IPS-18c (cell line): ENCODE measurements around the gene EXOC3L4.

ENCODE experiments used
- H3K4me3 ChIP-seq: 2 replicates; pipeline ENCODE4 v1.7.0; 2013; ENCODE audit warnings: low read depth, mild to moderate bottlenecking, low read length, moderate library complexity; ENCODE audit not compliant: insufficient read depth
- H3K9me3 ChIP-seq: one replicate; pipeline ENCODE4 v1.6.1; 2013; ENCODE audit warnings: mild to moderate bottlenecking, low read length, moderate library complexity; ENCODE audit not compliant: control insufficient read depth, insufficient read depth

Gene EXOC3L4

GRCh38 chr14:103067231-103067954, 27.1 kb upstream of the EXOC3L4 start:
- no peak overlapping the region for H3K4me3 ChIP-seq
- H3K9me3 ChIP-seq: no peaks in the 10 kb centered on the region

DNA sequence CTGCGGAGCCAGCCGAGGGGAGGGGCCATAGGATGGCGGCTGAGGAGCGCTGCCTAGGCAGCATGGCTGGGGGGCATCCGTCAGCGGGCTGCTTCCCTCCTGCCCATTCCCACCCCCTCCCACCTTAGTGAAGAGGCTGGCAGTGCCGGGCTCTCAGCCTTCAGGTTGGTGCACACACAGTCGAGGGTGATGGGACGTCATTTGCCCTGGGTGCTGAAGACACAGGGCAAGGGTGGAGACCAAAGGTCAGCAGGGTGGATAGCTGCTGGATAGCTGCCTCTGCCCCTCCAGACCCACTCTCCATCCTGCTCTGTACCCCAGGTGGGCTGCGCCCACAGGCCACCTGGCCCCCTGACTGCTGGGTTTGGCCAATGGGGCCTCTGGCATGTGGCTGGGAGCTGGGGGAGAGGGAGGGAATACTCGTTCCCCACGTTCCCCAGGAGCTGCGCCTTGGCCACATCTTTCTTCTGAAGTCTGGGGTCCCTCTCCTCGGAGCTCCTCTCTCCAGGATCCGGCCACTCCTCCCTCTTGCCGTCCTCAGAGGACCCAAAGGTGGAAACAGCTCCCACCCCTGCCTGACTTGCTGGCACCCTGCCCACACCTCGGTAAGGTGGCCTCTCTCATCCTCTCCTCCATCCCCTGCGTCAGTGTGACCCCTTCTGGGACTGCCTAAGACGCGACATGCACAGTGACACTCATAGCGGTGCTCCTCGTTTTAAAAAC, 26.0 kb upstream of the EXOC3L4 start:
- H3K9me3 ChIP-seq: no peaks in the 10 kb centered on the region
- no peak overlapping the region for H3K4me3 ChIP-seq

GRCh38 chr14:103070263-103070885, 24.2 kb upstream of the EXOC3L4 start:
- no peak overlapping the region for H3K4me3 ChIP-seq

GRCh38 chr14:103070971-103071542, 23.5 kb upstream of the EXOC3L4 start:
- H3K9me3 ChIP-seq: no peaks in the 10 kb centered on the region
- H3K4me3 ChIP-seq: no peak overlapping the region

More at GRCh38 chr14:103070263-103070885, 24.2 kb upstream of the EXOC3L4 start:
- H3K9me3 ChIP-seq: no peaks in the 10 kb centered on the region

DNA sequence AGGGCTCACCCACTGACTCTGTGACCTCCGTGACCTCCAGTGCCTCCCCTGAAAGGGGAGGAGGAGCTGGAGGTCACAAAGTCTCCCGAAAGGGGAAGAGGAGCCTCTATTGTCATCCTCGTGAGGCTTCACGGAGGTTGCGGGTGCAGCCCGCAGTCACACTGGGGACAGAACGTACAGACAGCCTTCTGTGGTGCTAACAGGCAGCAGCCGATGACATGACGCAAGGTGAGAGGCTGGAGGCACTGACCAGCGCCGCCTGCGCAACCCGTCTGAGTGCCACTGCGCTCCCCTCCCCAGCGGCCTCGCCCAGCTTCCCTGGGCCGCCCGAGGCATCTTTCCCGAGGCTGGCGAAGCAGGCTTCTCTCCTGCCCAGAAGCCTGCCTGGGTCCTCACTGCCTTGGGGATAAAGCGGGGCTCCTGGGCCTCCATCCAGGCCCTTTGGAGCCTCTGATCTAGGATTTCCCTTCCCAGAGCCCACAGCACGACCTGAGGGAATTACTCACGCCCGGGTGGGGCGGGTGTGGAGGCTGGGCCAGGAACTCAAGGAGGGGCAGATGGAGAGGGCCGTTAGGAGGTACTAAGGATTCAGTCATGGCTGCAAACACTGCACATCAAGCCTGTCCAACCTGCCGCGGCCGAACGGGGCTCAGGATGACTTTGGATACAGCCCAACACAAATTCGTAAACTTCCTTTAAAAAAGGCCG, 22.8 kb upstream of the EXOC3L4 start:
- H3K9me3 ChIP-seq: no peaks in the 10 kb centered on the region
- no peak overlapping the region for H3K4me3 ChIP-seq

GRCh38 chr14:103072595-103073366, 21.7 kb upstream of the EXOC3L4 start:
- Histone ChIP-seq H3K4me3 (no peak overlapping the region), H3K9me3 (no peaks in the 10 kb centered on the region)

GRCh38 chr14:103073367-103073875, 21.1 kb upstream of the EXOC3L4 start:
- H3K9me3 ChIP-seq: no peaks in the 10 kb centered on the region
- no peak overlapping the region for H3K4me3 ChIP-seq

GRCh38 chr14:103073876-103074728, 20.4 kb upstream of the EXOC3L4 start:
- no peak overlapping the region for H3K4me3 ChIP-seq
- no peaks in the 10 kb centered on the region for H3K9me3 ChIP-seq

DNA sequence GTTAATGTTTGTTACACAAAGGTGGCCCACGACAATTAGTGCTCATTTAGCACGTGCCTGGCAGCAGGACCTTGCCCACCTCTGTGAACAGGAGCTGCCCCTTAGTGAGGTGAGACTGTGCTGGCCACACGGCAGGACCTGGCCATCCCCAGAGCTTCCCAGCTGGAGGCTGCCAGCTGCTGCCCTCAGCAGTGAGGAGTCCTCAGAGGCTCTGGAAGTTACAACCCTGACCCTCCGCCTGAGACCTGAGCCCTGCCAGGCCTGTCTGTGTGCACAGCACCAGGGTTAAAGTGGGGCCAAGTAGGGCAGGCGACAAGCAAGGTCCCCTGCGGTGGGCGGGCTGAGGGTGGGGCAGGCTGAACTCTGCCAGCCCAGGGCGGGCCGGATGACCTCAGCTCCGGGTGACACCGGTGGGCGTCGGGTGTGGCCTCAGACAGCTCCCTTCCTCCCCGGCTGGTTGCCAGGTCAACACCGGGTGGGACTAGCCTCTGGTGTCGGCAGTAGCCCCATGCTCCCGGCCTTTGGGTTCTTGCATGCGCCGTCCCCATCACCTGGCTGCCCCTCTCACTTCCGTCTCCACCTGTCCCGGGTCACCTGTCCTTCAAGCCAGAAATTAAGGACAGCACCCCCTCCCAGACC, 19.7 kb upstream of the EXOC3L4 start:
- peak overlapping the region; percentile 63 for H3K4me3 ChIP-seq
- no peaks in the 10 kb centered on the region for H3K9me3 ChIP-seq

GRCh38 chr14:103078420-103078749, 16.1 kb upstream of the EXOC3L4 start:
- no peak overlapping the region for H3K4me3 ChIP-seq
- no peaks in the 10 kb centered on the region for H3K9me3 ChIP-seq

GRCh38 chr14:103078860-103079587, 15.5 kb upstream of the EXOC3L4 start:
- Histone ChIP-seq H3K9me3 (no peaks in the 10 kb centered on the region), H3K4me3 (no peak overlapping the region)

- Histone ChIP-seq H3K9me3 (no peaks in the 10 kb centered on the region), H3K4me3 (no peak overlapping the region)
Observed at GRCh38 chr14:103081951-103082350, 12.6 kb upstream of the EXOC3L4 start.

DNA sequence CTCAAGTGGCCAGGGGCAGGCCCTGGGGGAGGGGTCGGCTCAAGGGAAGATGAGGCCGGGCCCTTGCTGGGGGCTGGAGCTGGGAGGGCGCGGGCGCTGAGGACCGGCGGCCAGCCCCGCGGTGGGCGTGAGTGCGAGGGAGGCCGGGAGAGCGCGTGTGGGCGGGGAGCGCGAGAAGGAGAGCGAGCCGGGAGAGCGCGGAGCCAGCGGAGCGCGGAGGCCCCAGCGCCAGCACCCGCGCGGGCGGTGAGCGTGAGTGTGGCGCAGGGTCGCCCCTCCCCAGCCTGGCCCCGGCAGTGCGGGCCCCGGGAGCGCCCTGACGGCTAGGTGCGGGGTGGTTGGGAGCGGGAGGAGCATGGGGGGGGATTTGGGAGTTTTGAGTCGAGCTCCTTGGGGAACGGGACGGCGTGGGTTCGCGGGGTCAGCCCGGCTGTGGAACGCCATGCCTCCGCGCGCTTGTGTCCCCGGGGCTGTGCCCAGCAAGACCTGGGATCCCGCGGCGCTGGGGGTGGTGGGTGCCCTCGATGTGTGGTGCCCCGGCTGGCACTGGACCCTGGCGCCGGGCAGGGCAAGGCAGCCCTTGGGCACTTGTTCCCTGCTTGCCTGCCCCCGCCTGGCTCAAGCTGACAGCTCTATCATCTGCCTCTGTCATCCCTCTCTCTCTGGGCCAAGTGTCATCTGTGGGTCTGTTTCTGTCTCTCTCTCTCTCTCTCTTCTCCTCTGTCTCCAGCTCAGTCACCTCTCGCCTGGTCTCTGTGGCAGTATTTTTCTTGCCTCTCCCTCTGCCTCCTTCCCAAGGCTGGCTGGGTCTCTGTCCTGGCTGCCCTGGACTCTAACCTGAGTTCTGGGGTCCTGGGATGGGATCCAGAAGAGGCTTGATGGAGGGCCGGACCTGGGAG, 10.3 kb upstream of the EXOC3L4 start, which contains the start of gene LBHD2:
Gene LBHD2, plus strand, starts transcription at position 190 of the 899 bp plus-strand sequence. CDS start 1,803 bp downstream, outside the sequence.
- no peak within 1 kb of the TSS; the same call in 1 of the 2 replicates for H3K4me3 ChIP-seq
- H3K9me3 ChIP-seq: no peaks in the 10 kb centered on the region
